Measurements from ENCODE around the gene ATP8A2. TPM values are rescaled to one million over a fixed set of nuclear protein-coding genes. Genes with fewer than 3 reads are reported as not detected.
"Not testable (repeated sequence)": the region's sequence is repeated elsewhere in the genome, so short reads cannot be mapped to it uniquely, and the experiment has no call there.

The ATP8A2 gene
- total RNA-seq, 3 donors from 2014 or later: under 0.01 to 1.0 (median under 0.01) TPM

DNA sequence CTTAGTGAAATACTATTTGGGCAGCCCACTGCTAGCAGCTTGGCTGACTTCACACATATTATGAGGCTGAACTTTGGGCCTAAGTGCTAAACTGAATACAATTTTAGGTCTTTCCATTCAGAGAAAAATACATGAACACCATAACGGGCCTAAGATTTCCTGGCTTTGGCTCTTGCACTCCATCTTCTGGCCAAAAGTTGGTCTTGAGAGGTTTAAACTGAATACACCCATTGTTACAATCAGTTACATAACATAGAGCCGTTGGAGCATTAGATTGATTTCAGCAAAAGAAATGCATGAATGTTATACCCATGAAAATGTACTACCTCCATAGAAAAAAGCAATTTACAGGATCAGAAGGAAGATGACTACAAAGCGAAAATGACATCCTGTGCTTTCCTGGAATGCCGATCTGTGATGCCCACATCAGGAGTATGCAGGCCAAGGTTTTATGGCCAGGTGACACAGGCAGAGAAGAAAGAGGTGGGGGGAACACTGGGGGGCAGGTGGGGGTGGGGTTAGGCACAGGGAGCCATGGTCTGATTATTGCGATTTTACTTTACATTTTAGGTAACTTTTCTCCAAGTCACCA lies 691.2 kb downstream of the ATP8A2 start:
- intact Hi-C loops (cut with DNase I; ENCODE audit: low total_unique reads): no loop called here
- no peaks in the 10 kb centered on the region for H3K9me3 ChIP-seq
- no peak overlapping the region for H3K4me3 ChIP-seq
- H3K4me1 ChIP-seq: no peaks in the 10 kb centered on the region
- H3K27me3 ChIP-seq: no peaks in the 10 kb centered on the region
- no peak for TF ChIP-seq POLR2A (IDR thresholded peaks at IDR 0.05)
- TF ChIP-seq, protein P1, sequence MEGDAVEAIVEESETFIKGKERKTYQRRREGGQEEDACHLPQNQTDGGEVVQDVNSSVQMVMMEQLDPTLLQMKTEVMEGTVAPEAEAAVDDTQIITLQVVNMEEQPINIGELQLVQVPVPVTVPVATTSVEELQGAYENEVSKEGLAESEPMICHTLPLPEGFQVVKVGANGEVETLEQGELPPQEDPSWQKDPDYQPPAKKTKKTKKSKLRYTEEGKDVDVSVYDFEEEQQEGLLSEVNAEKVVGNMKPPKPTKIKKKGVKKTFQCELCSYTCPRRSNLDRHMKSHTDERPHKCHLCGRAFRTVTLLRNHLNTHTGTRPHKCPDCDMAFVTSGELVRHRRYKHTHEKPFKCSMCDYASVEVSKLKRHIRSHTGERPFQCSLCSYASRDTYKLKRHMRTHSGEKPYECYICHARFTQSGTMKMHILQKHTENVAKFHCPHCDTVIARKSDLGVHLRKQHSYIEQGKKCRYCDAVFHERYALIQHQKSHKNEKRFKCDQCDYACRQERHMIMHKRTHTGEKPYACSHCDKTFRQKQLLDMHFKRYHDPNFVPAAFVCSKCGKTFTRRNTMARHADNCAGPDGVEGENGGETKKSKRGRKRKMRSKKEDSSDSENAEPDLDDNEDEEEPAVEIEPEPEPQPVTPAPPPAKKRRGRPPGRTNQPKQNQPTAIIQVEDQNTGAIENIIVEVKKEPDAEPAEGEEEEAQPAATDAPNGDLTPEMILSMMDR (IDR thresholded peaks at IDR 0.05): peak in 2 of 3 donors; percentile 56 to 65
- H3K36me3 ChIP-seq: no peaks in the 10 kb centered on the region
- no peak overlapping the region for H3K27ac ChIP-seq
- peak in 1 of 2 donors; percentile 23 for DNase-seq (ENCODE audit: low spot score in 2 of 2)

- intact Hi-C loops (cut with DNase I; ENCODE audit: low total_unique reads); H3K27me3 ChIP-seq; H3K36me3 ChIP-seq; DNase-seq (ENCODE audit: low spot score in 2 of 2); H3K4me1 ChIP-seq; H3K27ac ChIP-seq; H3K4me3 ChIP-seq; H3K9me3 ChIP-seq: not testable (repeated sequence)
These were observed 694.7 kb downstream of the ATP8A2 start for GRCh38 chr13:26066492-26066891.

DNA sequence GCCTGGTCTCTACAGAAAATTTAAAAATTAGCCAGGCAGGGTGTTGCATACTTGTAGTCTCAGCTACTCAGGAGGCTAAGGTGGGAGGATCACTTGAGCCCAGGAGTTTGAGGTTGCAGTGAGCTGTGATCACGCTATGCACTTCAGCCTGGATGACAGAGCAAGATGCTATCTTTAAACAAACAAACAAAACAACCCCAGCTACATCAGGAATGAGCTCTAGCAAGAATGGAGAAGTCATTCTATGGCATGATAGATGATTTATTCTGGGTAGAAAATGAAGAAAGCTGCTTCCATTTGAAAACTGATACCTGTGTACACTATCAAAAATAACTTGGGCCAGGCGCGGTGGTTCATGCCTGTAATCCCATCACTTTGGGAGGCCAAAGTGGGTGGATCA lies 695.8 kb downstream of the ATP8A2 start:
- Histone ChIP-seq H3K27me3 (no peaks in the 10 kb centered on the region), H3K9me3 (no peaks in the 10 kb centered on the region)

GRCh38 chr13:26068372-26068771 lies 696.6 kb downstream of the ATP8A2 start:
- H3K4me1 ChIP-seq; H3K27ac ChIP-seq; H3K36me3 ChIP-seq; H3K9me3 ChIP-seq; H3K27me3 ChIP-seq; DNase-seq (ENCODE audit: low spot score in 2 of 2); H3K4me3 ChIP-seq; intact Hi-C loops (cut with DNase I; ENCODE audit: low total_unique reads): not testable (repeated sequence)

More for the DNA sequence above, 695.8 kb downstream of the ATP8A2 start:
- no peak for DNase-seq (ENCODE audit: low spot score in 2 of 2)
- Histone ChIP-seq H3K36me3 (no peaks in the 10 kb centered on the region), H3K4me3 (no peak overlapping the region), H3K27ac (no peak overlapping the region), H3K4me1 (no peaks in the 10 kb centered on the region)
- TF ChIP-seq POLR2A (IDR thresholded peaks at IDR 0.05): no peak
- TF ChIP-seq, protein P1 (IDR thresholded peaks at IDR 0.05): no peak
- no peak for TF ChIP-seq POLR2AphosphoS5 (IDR thresholded peaks at IDR 0.05)
- intact Hi-C loops (cut with DNase I; ENCODE audit: low total_unique reads): no loop called here

DNA sequence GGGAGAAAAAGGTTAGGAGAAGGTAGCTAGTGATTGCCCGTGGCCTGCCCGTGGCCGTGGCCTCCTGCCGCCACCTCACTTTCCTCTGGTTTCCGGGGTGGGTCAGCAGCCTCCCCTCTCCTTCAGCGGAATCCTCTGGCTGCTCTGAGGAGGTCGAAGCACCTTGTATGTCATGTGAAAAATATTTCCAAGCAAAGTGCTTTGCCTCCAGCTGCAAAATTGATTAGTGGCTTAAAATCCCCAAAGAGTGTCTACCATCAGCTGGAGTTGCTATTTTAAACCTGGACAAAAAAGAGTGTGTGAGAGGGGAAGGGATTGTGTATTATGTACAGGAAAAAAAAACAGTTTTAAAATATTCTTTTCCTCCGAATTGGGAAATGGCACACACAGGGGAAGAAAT lies 697.9 kb downstream of the ATP8A2 start:
- intact Hi-C loops (cut with DNase I; ENCODE audit: low total_unique reads); H3K9me3 ChIP-seq; H3K4me3 ChIP-seq; H3K27me3 ChIP-seq; H3K36me3 ChIP-seq; H3K4me1 ChIP-seq; H3K27ac ChIP-seq; DNase-seq (ENCODE audit: low spot score in 2 of 2): not testable (repeated sequence)

DNA sequence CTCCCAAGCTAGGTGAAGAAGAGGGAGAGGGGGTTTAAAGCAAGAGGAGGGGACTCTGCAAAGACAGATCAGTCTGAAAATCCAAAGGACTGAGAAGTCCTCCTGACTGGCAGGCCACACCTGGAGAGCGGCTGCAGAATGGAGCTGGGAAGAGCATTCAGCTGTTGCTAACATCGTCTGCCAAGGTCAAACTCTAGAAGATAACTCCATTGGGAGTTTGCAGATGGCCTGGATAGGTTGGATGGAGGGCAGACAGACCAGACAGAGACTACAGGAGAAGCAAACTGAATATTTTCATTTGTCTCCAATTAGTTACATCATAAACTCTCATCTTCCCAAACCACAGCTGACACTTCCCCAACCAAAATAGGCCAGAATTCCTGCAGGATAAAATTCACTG lies 699.9 kb downstream of the ATP8A2 start:
- intact Hi-C loops (cut with DNase I; ENCODE audit: low total_unique reads): no loop called here
- no peak overlapping the region for H3K27ac ChIP-seq
- H3K9me3 ChIP-seq: no peaks in the 10 kb centered on the region
- no peaks in the 10 kb centered on the region for H3K4me1 ChIP-seq
- no peaks in the 10 kb centered on the region for H3K27me3 ChIP-seq
- no peak for TF ChIP-seq POLR2A (IDR thresholded peaks at IDR 0.05)
- TF ChIP-seq, protein P1 (IDR thresholded peaks at IDR 0.05): no peak
- no peak for TF ChIP-seq POLR2AphosphoS5 (IDR thresholded peaks at IDR 0.05)
- H3K4me3 ChIP-seq: no peak overlapping the region
- no peak for DNase-seq (ENCODE audit: low spot score in 2 of 2)
- H3K36me3 ChIP-seq: no peaks in the 10 kb centered on the region

- H3K4me1 ChIP-seq; H3K9me3 ChIP-seq; H3K27me3 ChIP-seq; H3K27ac ChIP-seq; H3K4me3 ChIP-seq; DNase-seq (ENCODE audit: low spot score in 2 of 2); intact Hi-C loops (cut with DNase I; ENCODE audit: low total_unique reads); H3K36me3 ChIP-seq: not testable (repeated sequence)
- TF ChIP-seq, protein P1 (IDR thresholded peaks at IDR 0.05): peak in 2 of 3 donors; percentile 32 to 44
These were observed 700.6 kb downstream of the ATP8A2 start for GRCh38 chr13:26072335-26072734.
